Esophagus squamous epithelium (tissue), 5 donors: Measurements from ENCODE around the gene BLOC1S4. TPM values are rescaled to one million over a fixed set of nuclear protein-coding genes. Genes with fewer than 3 reads are reported as not detected.
"Not testable (repeated sequence)": the region's sequence is repeated elsewhere in the genome, so short reads cannot be mapped to it uniquely, and the experiment has no call there.

Experiments used
- DNase-seq: peaks from one replicate; lab custom pipeline; 2025; lab: John Stamatoyannopoulos, UW
- H3K27ac ChIP-seq, 4 donors: fragments of 200-600 bp; sonication (generic); one replicate each; pipeline ENCODE4 v1.5.1; 2016 to 2019; ENCODE audit warnings: mild to moderate bottlenecking in 1 of 4
- H3K27me3 ChIP-seq, 4 donors: fragments of 200-600 bp; sonication (generic); 1 replicate in 3 of 4; 2 replicates in 1 of 4; pipeline versions ENCODE4 v1.5.1 to v1.6.0; 2017 to 2021; ENCODE audit warnings: antibody characterized with exemption in 1 of 4
- H3K36me3 ChIP-seq, 3 donors: fragments of 200-600 bp; sonication (generic); one replicate each; pipeline ENCODE4 v1.5.1; 2016 to 2019
- H3K4me1 ChIP-seq, 3 donors: fragments of 200-600 bp; sonication (generic); one replicate each; pipeline ENCODE4 v1.5.1; 2017 to 2019
- H3K4me3 ChIP-seq, 4 donors: fragments of 200-600 bp; sonication (generic); 1 replicate in 3 of 4; 2 replicates in 1 of 4; pipeline ENCODE4 v1.5.1; 2016 to 2019; ENCODE audit warnings: mild to moderate bottlenecking in 2 of 4, moderate library complexity in 1 of 4
- H3K9me3 ChIP-seq, 3 donors: fragments of 200-600 bp; sonication (generic); one replicate each; pipeline ENCODE4 v1.5.1; 2016 to 2019
- CTCF ChIP-seq, 6 experiments: fragments of 450-650 bp in 4 of 6; fragments of 200-600 bp in 2 of 6; sonication (generic) in 2 of 6; IDR thresholded peaks; one replicate each; pipeline ENCODE4 v1.5.1; 2016 to 2019; ENCODE audit warnings: antibody characterized with exemption in 6 of 6, mild to moderate bottlenecking in 4 of 6, moderate library complexity in 4 of 6
- POLR2A ChIP-seq, 4 donors: fragments of 450-650 bp; IDR thresholded peaks; one replicate each; pipeline ENCODE4 v1.6.1; 2017; ENCODE audit warnings: antibody characterized with exemption in 4 of 4, mild to moderate bottlenecking in 4 of 4, moderate library complexity in 3 of 4
- WGBS, 2 donors: methylation state at CpG; one replicate each; pipeline ENCODE4 v1.1.5; 2018; 5-methylcytosine and 5-hydroxymethylcytosine counted together
- intact Hi-C: fragments of 100-400 bp; cut with DNase I; formaldehyde crosslinking; loops from one replicate; pipeline ENCODE4 v1.15.0; 2022
- total RNA-seq, 4 donors: library from RNA; depleted of rRNA; stranded (reverse); fragments of >200 nt; gene quantifications; one replicate each; pipeline ENCODE4 v1.1.0, GENCODE V29; 2016
- donor health status: DM: yes; HTN: yes; CAD: no.

The BLOC1S4 gene
- total RNA-seq, result 10 to 100 TPM; 12.4 to 19.6 (median 14.3) TPM

- TF ChIP-seq CTCF (IDR thresholded peaks at IDR 0.05) (peak in 2 of 6 experiments; percentile 17 to 45), POLR2A (IDR thresholded peaks at IDR 0.05) (peak in 3 of 4 donors; percentile 47 to 88 (median 83))
- intact Hi-C loops, result no loop called here
Observed at GRCh38 chr4:6716018-6716911, at the start of gene BLOC1S4. TSS of gene BLOC1S4 (plus strand) at chr4:6716174. CDS start at chr4:6716210, 36 bp downstream.

GRCh38 chr4:6668391-6668790, 47.6 kb upstream of the BLOC1S4 start:
- TF ChIP-seq CTCF (IDR thresholded peaks at IDR 0.05) (no peak), POLR2A (IDR thresholded peaks at IDR 0.05) (no peak)
- WGBS, 2 donors, result 57 to 67% methylated on average over 11 of the region's 11 CpGs
- DNase-seq, result no peak
- Histone ChIP-seq H3K27ac (peak overlapping the region in 1 of 4 donors; percentile 65), H3K36me3 (peaks cover 0 to 23% (median 0%) of the 10 kb centered on the region in 3 donors), H3K9me3 (no peaks in the 10 kb centered on the region), H3K4me1 (peaks cover 6 to 42% (median 7%) of the 10 kb centered on the region in 3 donors), H3K4me3 (no peak overlapping the region), H3K27me3 (peaks cover 0 to 26% (median 2%) of the 10 kb centered on the region in 4 donors)
- intact Hi-C loops, result no loop called here

More at GRCh38 chr4:6716018-6716911, at the start of gene BLOC1S4:
- H3K9me3 ChIP-seq, result no peaks in the 10 kb centered on the region
- no peaks in the 10 kb centered on the region for H3K27me3 ChIP-seq
- WGBS, 2 donors, result 1 to 2% methylated on average over 17 to 64 of the region's 109 CpGs
- H3K27ac ChIP-seq, result peak within 1 kb of the TSS; percentile 88 to 98 (median 97)
- peak within 1 kb of the TSS; percentile 80 to 97 (median 88) for H3K4me3 ChIP-seq
- peaks cover 5 to 40% (median 27%) of the 10 kb centered on the region in 3 donors for H3K4me1 ChIP-seq
- peak; percentile 31 for DNase-seq
- peaks cover 0 to 4% (median 0%) of the 10 kb centered on the region in 3 donors for H3K36me3 ChIP-seq

- H3K36me3 ChIP-seq, result peaks cover 0 to 36% (median 0%) of the 10 kb centered on the region in 3 donors
- no peaks in the 10 kb centered on the region for H3K9me3 ChIP-seq
- no peak overlapping the region for H3K27ac ChIP-seq
- no peaks in the 10 kb centered on the region for H3K27me3 ChIP-seq
- H3K4me1 ChIP-seq, result peaks cover 16 to 56% (median 19%) of the 10 kb centered on the region in 3 donors
- no peak for DNase-seq
- 40 to 43% methylated on average over 1 of the region's 1 CpG for WGBS, 2 donors
- intact Hi-C loops, result no loop called here
- no peak overlapping the region for H3K4me3 ChIP-seq
- TF ChIP-seq POLR2A (IDR thresholded peaks at IDR 0.05) (no peak), CTCF (IDR thresholded peaks at IDR 0.05) (no peak)
Observed at GRCh38 chr4:6671648-6672047, 44.3 kb upstream of the BLOC1S4 start.

- TF ChIP-seq POLR2A (IDR thresholded peaks at IDR 0.05) (no peak), CTCF (IDR thresholded peaks at IDR 0.05) (no peak)
- no peak for DNase-seq
- Histone ChIP-seq H3K9me3 (no peaks in the 10 kb centered on the region), H3K36me3 (peaks cover 0 to 41% (median 0%) of the 10 kb centered on the region in 3 donors), H3K4me1 (peaks cover 21 to 61% (median 24%) of the 10 kb centered on the region in 3 donors), H3K27me3 (no peaks in the 10 kb centered on the region), H3K4me3 (no peak overlapping the region), H3K27ac (no peak overlapping the region)
- intact Hi-C loops, result no loop called here
- WGBS, 2 donors, result 94 to 96% methylated on average over 14 to 15 of the region's 19 CpGs
Observed at GRCh38 chr4:6672131-6672530, 43.8 kb upstream of the BLOC1S4 start.

- WGBS, 2 donors, result no CpG with 5 or more reads among the region's 34 CpGs
- peaks cover 22 to 66% (median 26%) of the 10 kb centered on the region in 3 donors for H3K4me1 ChIP-seq
- H3K9me3 ChIP-seq, H3K27me3 ChIP-seq, DNase-seq, intact Hi-C loops: not testable (repeated sequence)
- peak overlapping the region in 1 of 4 donors; percentile 95 for H3K27ac ChIP-seq
- H3K4me3 ChIP-seq, result peak overlapping the region in 1 of 4 donors; percentile 89
- H3K36me3 ChIP-seq, result peaks cover 0 to 46% (median 0%) of the 10 kb centered on the region in 3 donors
Observed at GRCh38 chr4:6672541-6673190, 43.3 kb upstream of the BLOC1S4 start.
